GM21381 (cell line): Measurements from ENCODE around the gene SLC3A2.
A peak's percentile ranks its signal among the peaks of the same experiment; 100 is the strongest.
"Not testable (repeated sequence)": the region's sequence is repeated elsewhere in the genome, so short reads cannot be mapped to it uniquely, and the experiment has no call there.

Source experiments
- ATAC-seq: cut with Tn5 transposase; IDR thresholded peaks from one replicate; pipeline ENCODE4 v1.9.1; 2021; ENCODE audit warnings: mild to moderate bottlenecking, moderate library complexity; ENCODE audit not compliant: unreplicated experiment

The SLC3A2 gene

GRCh38 chr11:62851807-62852522 lies 28.7 kb upstream of the SLC3A2 start:
- ATAC-seq: no peak

GRCh38 chr11:62852523-62853188 lies 28.0 kb upstream of the SLC3A2 start:
- no peak for ATAC-seq

- no peak for ATAC-seq
Observed at GRCh38 chr11:62853279-62853965, 27.3 kb upstream of the SLC3A2 start.

GRCh38 chr11:62854013-62854824 lies 26.5 kb upstream of the SLC3A2 start:
- ATAC-seq: no peak

GRCh38 chr11:62854825-62855570 lies 25.7 kb upstream of the SLC3A2 start:
- ATAC-seq: no peak

GRCh38 chr11:62855571-62856332 lies 24.9 kb upstream of the SLC3A2 start:
- peak; percentile 83 for ATAC-seq

- no peak for ATAC-seq
Observed at GRCh38 chr11:62856333-62856895, 24.3 kb upstream of the SLC3A2 start.

GRCh38 chr11:62857541-62857982 lies 23.1 kb upstream of the SLC3A2 start:
- no peak for ATAC-seq

GRCh38 chr11:62858201-62858600 lies 22.5 kb upstream of the SLC3A2 start:
- ATAC-seq: no peak

- ATAC-seq: not testable (repeated sequence)
Observed at GRCh38 chr11:62859281-62859703, 21.4 kb upstream of the SLC3A2 start.

GRCh38 chr11:62860835-62861563 lies 19.7 kb upstream of the SLC3A2 start:
- ATAC-seq: no peak

- not testable (repeated sequence) for ATAC-seq
Observed at GRCh38 chr11:62861564-62862192, 19.0 kb upstream of the SLC3A2 start.

- no peak for ATAC-seq
Observed at GRCh38 chr11:62863687-62864335, 16.9 kb upstream of the SLC3A2 start.

- no peak for ATAC-seq
Observed at GRCh38 chr11:62865635-62866034, 15.1 kb upstream of the SLC3A2 start.

- no peak for ATAC-seq
Observed at GRCh38 chr11:62874851-62875250, 5.8 kb upstream of the SLC3A2 start.

GRCh38 chr11:62875698-62876478 lies 4.8 kb upstream of the SLC3A2 start:
- no peak for ATAC-seq

- no peak for ATAC-seq
Observed at GRCh38 chr11:62876712-62877111, 4.0 kb upstream of the SLC3A2 start.
